ENCODE measurements around the gene MARK1. TPM values are rescaled to one million over a fixed set of nuclear protein-coding genes. Genes with fewer than 3 reads are reported as not detected.

MARK1 gene
- total RNA-seq, 6 experiments from 2014 or later = 0.06 to 0.53 (median 0.24) TPM

- no peaks in the 10 kb centered on the region for H3K9me3 ChIP-seq
- no peak overlapping the region for H3K27ac ChIP-seq
- H3K27me3 ChIP-seq = no peaks in the 10 kb centered on the region
- no peak for ATAC-seq
- H3K4me1 ChIP-seq = no peaks in the 10 kb centered on the region
- no peaks in the 10 kb centered on the region for H3K36me3 ChIP-seq
- H3K4me3 ChIP-seq = no peak overlapping the region
- TF ChIP-seq POLR2A (IDR thresholded peaks at IDR 0.05) = no peak
- no peak for TF ChIP-seq CTCF (IDR thresholded peaks at IDR 0.05)
- intact Hi-C loops (cut with DNase I) = no loop called here
- 80% methylated on average over 1 of the region's 1 CpG for WGBS (ENCODE audit: insufficient coverage, low coverage, low lambda C conversion rate, missing lambda C conversion rate)
- DNase-seq = no peak
These were observed 146.0 kb downstream of the MARK1 start for GRCh38 chr1:220673921-220674320.

DNA sequence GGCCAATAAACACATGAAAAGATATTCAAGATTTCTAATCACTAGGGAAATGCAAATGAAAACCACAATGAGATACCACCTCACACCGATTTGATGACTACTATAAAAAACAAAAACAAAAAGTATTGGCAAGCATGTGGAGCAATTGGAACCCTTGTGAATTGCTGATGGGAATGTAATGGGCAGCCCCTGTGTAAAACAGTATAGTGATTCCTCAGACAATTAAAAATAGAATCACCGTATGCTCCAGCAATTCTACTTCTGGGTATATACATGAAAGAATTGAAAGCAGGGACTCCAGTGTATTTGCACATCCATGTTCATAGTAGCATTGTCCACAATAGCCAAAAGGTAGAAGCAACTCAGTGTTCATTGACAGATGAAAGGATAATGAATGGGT, 149.3 kb downstream of the MARK1 start:
- H3K27ac ChIP-seq = no peak overlapping the region
- H3K9me3 ChIP-seq = no peaks in the 10 kb centered on the region
- intact Hi-C loops (cut with DNase I) = no loop called here
- no peaks in the 10 kb centered on the region for H3K27me3 ChIP-seq
- no peak for ATAC-seq
- no peak for DNase-seq
- 62% methylated on average over 2 of the region's 2 CpGs for WGBS (ENCODE audit: insufficient coverage, low coverage, low lambda C conversion rate, missing lambda C conversion rate)
- TF ChIP-seq CTCF (IDR thresholded peaks at IDR 0.05) (no peak), POLR2A (IDR thresholded peaks at IDR 0.05) (no peak)
- peaks cover 0 to 8% (median 4%) of the 10 kb centered on the region in 4 donors for H3K4me1 ChIP-seq
- no peaks in the 10 kb centered on the region for H3K36me3 ChIP-seq
- H3K4me3 ChIP-seq = no peak overlapping the region

- TF ChIP-seq CTCF (IDR thresholded peaks at IDR 0.05) (peak; percentile 72 to 82 (median 73)), POLR2A (IDR thresholded peaks at IDR 0.05) (no peak)
- DNase-seq (no peak), ATAC-seq (peak; percentile 89 to 92 (median 90))
- WGBS (ENCODE audit: insufficient coverage, low coverage, low lambda C conversion rate, missing lambda C conversion rate) = 18% methylated on average over 7 of the region's 7 CpGs
- Histone ChIP-seq H3K4me1 (peaks cover 0 to 8% (median 4%) of the 10 kb centered on the region in 4 donors), H3K9me3 (no peaks in the 10 kb centered on the region), H3K27me3 (no peaks in the 10 kb centered on the region), H3K4me3 (no peak overlapping the region), H3K27ac (no peak overlapping the region), H3K36me3 (no peaks in the 10 kb centered on the region)
- intact Hi-C loops (cut with DNase I) = loop anchor here in 1 of 2 donors (5.0 to 10.0 kb wide), 2 partner anchors 55 to 97 kb away; no protein-coding TSS in a partner anchor
These were observed 152.2 kb downstream of the MARK1 start for GRCh38 chr1:220680085-220680687.

DNA sequence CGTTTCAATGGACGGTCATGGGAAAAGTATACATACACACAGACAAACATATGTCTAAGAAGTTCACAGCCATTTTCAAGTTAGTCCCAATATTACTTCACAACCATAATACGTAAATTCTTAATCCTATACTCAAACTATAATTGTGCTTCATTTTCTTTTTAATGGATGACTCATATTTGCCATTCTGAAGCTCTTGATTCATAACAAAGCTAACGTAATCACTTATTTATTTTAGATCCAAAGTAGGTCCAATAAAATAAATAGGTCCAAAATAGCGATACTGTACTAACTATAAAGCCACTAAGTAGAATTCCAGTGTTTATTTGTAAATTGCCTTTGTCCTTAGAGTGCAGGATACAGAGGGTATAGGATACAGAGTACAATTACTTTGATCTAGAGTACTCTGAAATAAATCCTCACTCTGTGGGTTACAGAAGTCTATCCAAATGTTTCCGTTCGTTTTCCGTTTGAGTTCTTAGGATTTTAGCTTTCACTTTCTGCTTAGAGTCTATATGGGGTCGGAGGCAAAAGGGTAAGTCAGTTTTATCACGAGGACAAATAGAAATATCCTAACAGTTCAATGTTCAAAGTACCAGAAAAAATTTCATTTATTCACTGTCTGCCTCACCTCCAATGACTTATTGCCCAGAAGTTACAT, 153.4 kb downstream of the MARK1 start:
- Histone ChIP-seq H3K4me1 (peaks cover 0 to 8% (median 4%) of the 10 kb centered on the region in 4 donors), H3K4me3 (peak overlapping the region; percentile 10 to 41 (median 25)), H3K36me3 (no peaks in the 10 kb centered on the region), H3K9me3 (no peaks in the 10 kb centered on the region), H3K27ac (peak overlapping the region; percentile 52 to 62 (median 59)), H3K27me3 (no peaks in the 10 kb centered on the region)
- intact Hi-C loops (cut with DNase I) = loop anchor here in 1 of 2 donors (5.0 to 10.0 kb wide), 2 partner anchors 53 to 96 kb away; no protein-coding TSS in a partner anchor
- 26% methylated on average over 10 of the region's 10 CpGs for WGBS (ENCODE audit: insufficient coverage, low coverage, low lambda C conversion rate, missing lambda C conversion rate)
- DNase-seq (no peak), ATAC-seq (peak; percentile 72 to 79 (median 77))
- TF ChIP-seq CTCF (IDR thresholded peaks at IDR 0.05) = no peak

Data from right lobe of liver (tissue), 6 donors.